Sigmoid colon (tissue), 4 donors: ENCODE measurements around the gene MAP1B.

Experiments
- CTCF ChIP-seq, 4 experiments: fragments of 450-650 bp in 3 of 4; fragments of 200-600 bp in 1 of 4; IDR thresholded peaks; one replicate each; pipeline ENCODE4 v1.5.1; 2016 to 2019; ENCODE audit warnings: antibody characterized with exemption in 4 of 4, mild to moderate bottlenecking in 3 of 4, moderate library complexity in 2 of 4
- EP300 ChIP-seq, 4 donors: sonication (generic); formaldehyde crosslinking; IDR thresholded peaks; one replicate each; pipeline ENCODE4 v1.6.1; 2017; ENCODE audit warnings: antibody characterized with exemption in 4 of 4
- POLR2AphosphoS5 ChIP-seq, 4 donors: sonication (generic); formaldehyde crosslinking; IDR thresholded peaks; one replicate each; pipeline ENCODE4 v1.6.1; 2017; ENCODE audit warnings: antibody characterized with exemption in 4 of 4

GRCh38 chr5:72092074-72092473 lies 15.2 kb upstream of the MAP1B start:
- TF ChIP-seq CTCF (IDR thresholded peaks at IDR 0.05) (no peak), POLR2AphosphoS5 (IDR thresholded peaks at IDR 0.05) (no peak), EP300 (IDR thresholded peaks at IDR 0.05) (no peak)
